ENCODE data around the gene OCRL.
A peak's percentile ranks its signal among the peaks of the same experiment; 100 is the strongest.

Gene OCRL

GRCh38 chrX:129524250-129524850 lies 15.7 kb upstream of the OCRL start:
- H2AFZ ChIP-seq = peak overlapping the region; percentile 74
- no peak overlapping the region for H3K9ac ChIP-seq
- no peaks in the 10 kb centered on the region for H3K4me1 ChIP-seq
- no peak overlapping the region for H3K27ac ChIP-seq
- H3K27me3 ChIP-seq (ENCODE audit: control insufficient read depth, insufficient read depth, low read length) = no peaks in the 10 kb centered on the region
- H3K36me3 ChIP-seq (ENCODE audit: control insufficient read depth, insufficient read depth, low read length) = no peaks in the 10 kb centered on the region
- H3K4me2 ChIP-seq (ENCODE audit: low read length) = no peak overlapping the region
- no peak for TF ChIP-seq CTCF (IDR thresholded peaks at IDR 0.05)
- no peaks in the 10 kb centered on the region for H3K9me3 ChIP-seq (ENCODE audit: control insufficient read depth, low read length)
- no peaks in the 10 kb centered on the region for H3K79me2 ChIP-seq
- no peak overlapping the region for H3K4me3 ChIP-seq (ENCODE audit: low read depth, low read length)

GRCh38 chrX:129525162-129525561 lies 14.9 kb upstream of the OCRL start:
- H3K4me2 ChIP-seq (ENCODE audit: low read length) = no peak overlapping the region
- no peaks in the 10 kb centered on the region for H3K79me2 ChIP-seq
- TF ChIP-seq CTCF (IDR thresholded peaks at IDR 0.05) = no peak
- H3K4me1 ChIP-seq = no peaks in the 10 kb centered on the region
- no peaks in the 10 kb centered on the region for H3K9me3 ChIP-seq (ENCODE audit: control insufficient read depth, low read length)
- H3K4me3 ChIP-seq (ENCODE audit: low read depth, low read length) = no peak overlapping the region
- H2AFZ ChIP-seq = no peak overlapping the region
- H3K27ac ChIP-seq = no peak overlapping the region
- no peak overlapping the region for H3K9ac ChIP-seq
- H3K36me3 ChIP-seq (ENCODE audit: control insufficient read depth, insufficient read depth, low read length) = no peaks in the 10 kb centered on the region
- H3K27me3 ChIP-seq (ENCODE audit: control insufficient read depth, insufficient read depth, low read length) = no peaks in the 10 kb centered on the region

- no peak for TF ChIP-seq CTCF (IDR thresholded peaks at IDR 0.05)
- H3K27ac ChIP-seq = no peak overlapping the region
Observed at GRCh38 chrX:129525896-129526295, 14.2 kb upstream of the OCRL start.

GRCh38 chrX:129529685-129530281 lies 10.3 kb upstream of the OCRL start:
- no peak overlapping the region for H3K9ac ChIP-seq
- TF ChIP-seq CTCF (IDR thresholded peaks at IDR 0.05) = no peak
- H3K4me3 ChIP-seq (ENCODE audit: low read depth, low read length) = no peak overlapping the region
- no peaks in the 10 kb centered on the region for H3K36me3 ChIP-seq (ENCODE audit: control insufficient read depth, insufficient read depth, low read length)
- no peaks in the 10 kb centered on the region for H3K79me2 ChIP-seq
- no peak overlapping the region for H3K4me2 ChIP-seq (ENCODE audit: low read length)
- H3K27me3 ChIP-seq (ENCODE audit: control insufficient read depth, insufficient read depth, low read length) = no peaks in the 10 kb centered on the region
- no peaks in the 10 kb centered on the region for H3K9me3 ChIP-seq (ENCODE audit: control insufficient read depth, low read length)
- H2AFZ ChIP-seq = no peak overlapping the region
- H3K4me1 ChIP-seq = no peaks in the 10 kb centered on the region
- no peak overlapping the region for H3K27ac ChIP-seq

More at GRCh38 chrX:129525896-129526295, 14.2 kb upstream of the OCRL start:
- Histone ChIP-seq H3K36me3 (ENCODE audit: control insufficient read depth, insufficient read depth, low read length) (no peaks in the 10 kb centered on the region), H3K79me2 (no peaks in the 10 kb centered on the region), H3K27me3 (ENCODE audit: control insufficient read depth, insufficient read depth, low read length) (no peaks in the 10 kb centered on the region), H3K9me3 (ENCODE audit: control insufficient read depth, low read length) (no peaks in the 10 kb centered on the region), H2AFZ (no peak overlapping the region), H3K9ac (no peak overlapping the region), H3K4me2 (ENCODE audit: low read length) (no peak overlapping the region), H3K4me3 (ENCODE audit: low read depth, low read length) (no peak overlapping the region), H3K4me1 (no peaks in the 10 kb centered on the region)

- Histone ChIP-seq H3K36me3 (ENCODE audit: control insufficient read depth, insufficient read depth, low read length) (no peaks in the 10 kb centered on the region), H3K79me2 (no peaks in the 10 kb centered on the region), H3K27ac (no peak overlapping the region), H3K9ac (no peak overlapping the region), H3K4me1 (no peaks in the 10 kb centered on the region), H3K9me3 (ENCODE audit: control insufficient read depth, low read length) (no peaks in the 10 kb centered on the region), H2AFZ (no peak overlapping the region), H3K4me3 (ENCODE audit: low read depth, low read length) (no peak overlapping the region), H3K27me3 (ENCODE audit: control insufficient read depth, insufficient read depth, low read length) (no peaks in the 10 kb centered on the region), H3K4me2 (ENCODE audit: low read length) (no peak overlapping the region)
- no peak for TF ChIP-seq CTCF (IDR thresholded peaks at IDR 0.05)
Observed at GRCh38 chrX:129530410-129530809, 9.6 kb upstream of the OCRL start.

Data from parathyroid adenoma (tissue), 2 donors.